Ishikawa (cell line): Measurements from ENCODE around the gene SCGB1D4.

Experiments
- CEBPB ChIP-seq: IDR thresholded peaks from 2 replicates; pipeline ENCODE4 v1.6.1; 2012
- CREB1 ChIP-seq: IDR thresholded peaks from 2 replicates; pipeline ENCODE4 v1.6.1; 2012; ENCODE audit warnings: low read depth
- EGR1 ChIP-seq: IDR thresholded peaks from 2 replicates; pipeline ENCODE4 v1.6.1; 2012
- EP300 ChIP-seq: IDR thresholded peaks from 2 replicates; pipeline ENCODE4 v1.6.1; 2012; ENCODE audit warnings: borderline replicate concordance
- FOXM1 ChIP-seq: IDR thresholded peaks from 2 replicates; pipeline ENCODE4 v1.6.1; 2012; ENCODE audit warnings: low read depth, borderline replicate concordance
- MAX ChIP-seq: IDR thresholded peaks from 2 replicates; pipeline ENCODE4 v1.6.1; 2012
- NFIC ChIP-seq: IDR thresholded peaks from 2 replicates; pipeline ENCODE4 v1.6.1; 2012
- RAD21 ChIP-seq: IDR thresholded peaks from 2 replicates; pipeline ENCODE4 v1.6.1; 2012; ENCODE audit warnings: low read depth
- REST ChIP-seq: IDR thresholded peaks from 2 replicates; pipeline ENCODE4 v1.6.1; 2012; ENCODE audit warnings: low read depth, mild to moderate bottlenecking
- TAF1 ChIP-seq: IDR thresholded peaks from 2 replicates; pipeline ENCODE4 v1.6.1; 2012; ENCODE audit warnings: low read depth, mild to moderate bottlenecking
- TCF12 ChIP-seq: IDR thresholded peaks from 2 replicates; pipeline ENCODE4 v1.6.1; 2012; ENCODE audit warnings: low read depth
- TEAD4 ChIP-seq: IDR thresholded peaks from 2 replicates; pipeline ENCODE4 v1.6.1; 2012
- USF1 ChIP-seq: IDR thresholded peaks from 2 replicates; pipeline ENCODE4 v1.6.1; 2012
- YY1 ChIP-seq: IDR thresholded peaks from 2 replicates; pipeline ENCODE4 v1.6.1; 2012; ENCODE audit warnings: low read depth
- ZBTB7A ChIP-seq: IDR thresholded peaks from 2 replicates; pipeline ENCODE4 v1.6.1; 2012; ENCODE audit warnings: low read depth

The SCGB1D4 gene

GRCh38 chr11:62260261-62260953 is 38.5 kb downstream of the SCGB1D4 start:
- TF ChIP-seq YY1 (no peak), MAX (no peak)

- TF ChIP-seq USF1 (no peak), ZBTB7A (no peak), CREB1 (no peak), TEAD4 (no peak), TCF12 (no peak), YY1 (no peak), EP300 (no peak), EGR1 (no peak), TAF1 (no peak), CEBPB (no peak), FOXM1 (no peak)
These were observed 42.6 kb downstream of the SCGB1D4 start for GRCh38 chr11:62256281-62256680.

GRCh38 chr11:62253999-62254542 is 44.8 kb downstream of the SCGB1D4 start:
- TF ChIP-seq TEAD4 (no peak), NFIC (no peak), CREB1 (no peak), TAF1 (no peak), REST (no peak)

GRCh38 chr11:62251698-62252097 is 47.2 kb downstream of the SCGB1D4 start:
- TF ChIP-seq YY1 (no peak), TAF1 (no peak), MAX (no peak), CREB1 (no peak), REST (no peak), TCF12 (no peak), EP300 (no peak), CEBPB (no peak), NFIC (no peak), TEAD4 (no peak), RAD21 (no peak), ZBTB7A (no peak), FOXM1 (no peak)
